Hematopoietic multipotent progenitor cell treated with erythropoietin and hydrocortisone succinate and interleukin-3 and kit ligand, for 8 days (in vitro differentiated cells): Measurements from ENCODE around the gene GPR3.
A peak's percentile ranks its signal among the peaks of the same experiment; 100 is the strongest.
"Not testable (repeated sequence)": the region's sequence is repeated elsewhere in the genome, so short reads cannot be mapped to it uniquely, and the experiment has no call there.

Source experiments
- DNase-seq: peaks from one replicate; pipeline ENCODE4 v3.0.0-alpha.2; 2015

Gene GPR3

DNA sequence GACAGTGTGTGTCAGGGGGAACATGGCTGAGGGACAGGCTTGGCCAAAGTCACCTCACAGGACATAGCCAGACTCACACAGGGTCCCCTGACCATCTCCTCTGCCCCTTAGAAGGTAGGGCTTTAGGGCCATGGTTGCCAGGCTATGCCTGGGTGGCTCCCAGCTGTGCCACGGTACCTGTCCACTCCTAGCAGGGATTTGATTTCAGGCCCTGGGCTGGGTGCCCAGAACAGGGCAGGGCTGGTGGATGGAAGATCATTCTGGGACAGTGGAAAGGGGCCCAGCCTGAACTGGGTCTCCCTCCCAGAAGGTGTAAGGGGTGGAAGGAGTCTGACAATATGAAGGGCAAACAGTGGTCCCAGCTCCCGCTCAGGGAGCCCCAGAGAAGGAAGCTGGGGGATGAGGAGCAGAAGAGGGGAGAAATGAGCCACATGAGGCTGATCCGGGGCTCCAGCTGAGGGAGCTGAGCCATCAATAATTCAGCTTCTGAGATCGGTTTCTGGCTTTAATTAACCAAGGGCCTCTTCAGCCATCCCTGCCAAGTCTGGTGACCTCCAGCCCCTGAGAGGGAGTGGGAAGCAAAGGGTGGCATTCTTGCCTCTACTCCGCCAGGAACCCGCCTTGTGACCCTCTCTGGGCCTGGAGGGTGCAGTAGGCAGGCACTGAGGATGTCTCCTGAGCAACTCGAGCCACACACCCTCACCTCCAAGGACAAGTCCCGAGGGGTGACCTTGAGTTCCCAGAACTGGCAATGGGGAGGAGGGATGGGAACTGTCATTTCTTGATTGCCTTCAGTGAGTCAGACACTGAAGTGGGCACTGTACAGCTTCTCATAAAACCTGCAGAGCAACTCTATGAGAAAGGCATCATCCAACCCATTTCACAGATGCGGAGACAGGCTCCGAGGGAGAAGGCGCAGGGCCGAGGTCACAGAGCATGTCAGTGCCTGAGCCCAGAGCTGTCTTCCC lies 11.4 kb upstream of the GPR3 start:
- DNase-seq, result no peak

DNA sequence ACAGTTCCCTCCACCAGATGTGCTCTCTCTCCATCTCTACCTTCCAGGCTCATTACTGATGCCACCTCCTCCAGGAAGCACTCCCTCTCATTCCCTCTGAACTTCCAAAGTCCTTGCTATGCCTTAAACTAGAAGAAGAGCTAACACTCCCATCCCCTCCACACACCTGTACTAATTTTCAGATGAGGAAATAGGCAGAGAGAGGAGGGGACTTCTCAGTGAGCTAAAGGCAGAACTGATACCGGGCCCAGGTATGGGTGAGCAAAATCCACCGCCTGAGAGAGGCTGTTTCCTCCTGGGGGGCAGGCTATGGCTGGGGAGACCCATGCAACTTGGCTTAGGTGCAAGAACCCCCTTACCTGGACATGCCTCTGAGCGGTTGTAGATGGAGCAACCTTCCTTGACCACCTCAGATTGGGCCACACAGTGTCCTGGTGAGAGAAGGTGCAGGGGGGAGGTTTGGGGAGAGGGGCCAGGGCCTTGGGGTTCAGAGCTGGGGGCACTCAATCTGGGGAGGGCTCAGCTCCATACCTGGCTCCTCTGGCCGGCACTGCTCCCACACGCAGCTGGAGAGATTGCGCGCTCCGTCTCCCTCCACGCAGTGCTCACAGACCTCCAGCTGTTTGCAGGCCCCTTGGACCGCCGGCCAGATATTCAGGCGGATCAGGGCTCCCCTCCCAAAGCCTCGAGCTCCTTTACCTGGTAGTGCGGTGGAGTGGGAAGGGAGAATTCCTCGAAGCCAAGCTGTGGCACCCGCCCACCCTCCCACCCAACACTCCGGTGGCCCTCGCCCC lies 10.3 kb upstream of the GPR3 start:
- DNase-seq, result no peak

DNA sequence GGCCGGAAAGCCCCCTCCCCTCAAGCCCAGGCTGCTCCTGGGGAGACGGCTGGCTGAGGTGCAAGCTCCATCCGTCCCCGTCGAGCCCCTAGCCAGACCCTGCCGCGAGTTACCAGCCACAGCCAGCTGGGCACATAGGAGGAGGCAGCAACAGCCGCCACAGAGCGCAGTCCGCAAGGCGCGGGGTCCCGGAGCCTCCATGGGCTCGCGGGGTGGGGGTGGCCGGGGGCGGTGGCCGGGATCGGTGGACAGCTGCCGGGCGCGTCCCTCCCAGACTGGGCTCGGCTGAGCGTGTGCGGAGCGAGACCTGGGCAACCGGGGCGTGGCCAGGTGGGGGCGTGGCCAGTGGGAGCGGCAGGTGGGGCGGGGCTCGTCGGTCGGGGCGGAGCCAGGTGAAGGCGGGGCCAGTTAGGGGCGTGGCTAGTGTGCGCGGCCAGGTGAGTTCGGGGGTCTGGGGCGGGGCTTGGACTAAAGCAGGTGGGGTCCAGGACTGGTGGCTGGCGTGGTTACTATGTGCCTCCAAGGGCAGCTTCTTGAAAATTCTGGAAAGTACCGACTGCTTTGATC lies 9.3 kb upstream of the GPR3 start, which contains the start of gene CD164L2:
Gene CD164L2, minus strand, starts transcription at position 295 of the 567 bp plus-strand sequence. Its CDS starts 94 bp downstream, at position 201.
- DNase-seq, result no peak

DNA sequence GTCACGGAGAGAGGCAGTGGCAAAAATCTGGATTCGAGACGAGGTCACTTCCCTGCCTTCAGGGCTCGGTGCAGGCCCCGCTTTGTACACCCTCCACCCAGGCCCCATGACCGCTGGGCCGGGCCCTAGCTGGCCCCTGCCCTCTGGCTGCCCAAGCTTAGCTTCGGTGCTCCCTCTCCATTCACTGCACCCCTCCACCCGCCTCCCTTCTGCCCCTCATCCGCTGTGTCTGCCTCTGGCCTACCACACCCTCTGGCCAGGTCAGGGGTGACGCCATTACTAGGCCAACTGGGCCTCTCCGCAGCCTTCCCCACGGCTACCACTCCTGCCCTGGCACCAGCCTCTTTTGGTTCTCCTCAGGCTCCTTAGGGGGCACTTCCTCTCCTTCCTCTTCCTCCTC lies 8.8 kb upstream of the GPR3 start:
- DNase-seq, result no peak

DNA sequence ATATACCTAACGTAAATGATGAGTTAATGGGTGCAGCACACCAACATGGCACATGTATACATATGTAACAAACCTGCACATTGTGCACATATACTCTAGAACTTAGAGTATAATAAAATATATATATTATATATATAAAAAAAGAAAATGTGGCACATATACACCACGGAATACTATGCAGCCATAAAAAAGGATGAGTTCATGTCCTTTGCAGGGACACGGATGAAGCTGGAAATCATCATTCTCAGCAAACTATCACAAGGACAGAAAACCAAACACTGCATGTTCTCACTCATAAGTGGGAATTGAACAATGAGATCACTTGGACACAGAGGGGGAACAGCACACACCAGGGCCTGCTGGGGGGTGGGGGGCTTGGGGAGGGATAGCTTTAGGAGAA lies 7.6 kb upstream of the GPR3 start:
- DNase-seq, result not testable (repeated sequence)

DNA sequence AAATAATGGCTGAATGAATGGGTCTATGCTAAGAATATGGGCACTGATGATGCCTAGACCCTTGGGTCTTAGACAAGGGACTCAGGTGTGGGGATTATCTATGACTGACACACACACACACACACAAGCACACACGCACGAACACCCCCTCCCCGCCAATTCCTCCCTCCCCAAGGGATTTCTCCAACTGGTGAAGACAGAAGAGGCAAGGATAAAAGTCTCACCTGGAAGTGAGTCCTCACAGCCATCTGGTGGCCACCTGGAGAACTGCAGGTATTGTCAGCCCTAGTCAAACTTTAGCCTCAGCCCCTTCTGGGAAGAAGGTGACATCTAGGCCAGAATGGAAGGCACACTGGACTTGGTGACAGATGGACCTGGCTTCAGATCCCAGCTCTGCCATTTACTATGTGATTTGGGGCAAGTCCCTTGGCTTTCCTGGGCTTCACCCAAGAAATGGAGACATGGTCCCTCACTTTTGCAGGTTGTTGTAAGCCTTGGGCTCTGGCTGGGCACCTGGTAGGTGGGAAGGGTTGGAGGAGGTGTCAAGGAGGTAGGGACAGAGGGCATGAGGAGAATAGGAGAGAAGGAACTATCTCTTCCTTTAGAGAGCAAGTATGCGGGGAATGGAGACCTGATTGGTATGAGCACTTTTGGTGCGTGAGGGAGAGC lies 4.0 kb upstream of the GPR3 start:
- DNase-seq, result peak; percentile 68

DNA sequence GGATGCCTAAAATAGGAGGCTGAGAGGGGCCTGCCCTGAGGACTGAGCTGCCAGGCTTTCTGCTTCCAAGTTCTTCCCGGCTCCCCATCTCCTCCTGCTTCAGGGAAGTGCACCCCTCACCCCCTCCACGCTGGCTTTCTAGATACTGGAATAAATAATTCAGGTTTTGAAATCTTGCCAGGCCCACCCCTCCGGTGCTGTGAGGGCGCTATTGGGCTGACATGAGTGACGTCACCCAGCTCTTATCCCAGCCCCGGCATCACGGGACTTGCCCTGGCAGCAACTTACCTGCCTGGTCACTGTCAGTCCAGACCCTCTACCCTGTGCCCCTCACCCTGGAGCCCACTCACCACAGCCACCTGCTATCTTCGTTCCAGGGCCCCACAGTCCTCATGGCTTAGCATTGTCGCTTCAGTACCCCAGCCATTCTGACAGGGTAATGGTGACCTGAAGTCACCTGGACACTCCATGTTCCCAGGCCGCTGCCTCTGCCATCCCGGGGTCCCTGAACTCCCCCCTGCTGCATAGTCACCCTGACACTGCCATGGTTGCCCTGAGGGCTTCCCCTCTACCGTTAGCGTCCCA lies 819 bp upstream of the GPR3 start:
- peak; percentile 71 for DNase-seq

DNA sequence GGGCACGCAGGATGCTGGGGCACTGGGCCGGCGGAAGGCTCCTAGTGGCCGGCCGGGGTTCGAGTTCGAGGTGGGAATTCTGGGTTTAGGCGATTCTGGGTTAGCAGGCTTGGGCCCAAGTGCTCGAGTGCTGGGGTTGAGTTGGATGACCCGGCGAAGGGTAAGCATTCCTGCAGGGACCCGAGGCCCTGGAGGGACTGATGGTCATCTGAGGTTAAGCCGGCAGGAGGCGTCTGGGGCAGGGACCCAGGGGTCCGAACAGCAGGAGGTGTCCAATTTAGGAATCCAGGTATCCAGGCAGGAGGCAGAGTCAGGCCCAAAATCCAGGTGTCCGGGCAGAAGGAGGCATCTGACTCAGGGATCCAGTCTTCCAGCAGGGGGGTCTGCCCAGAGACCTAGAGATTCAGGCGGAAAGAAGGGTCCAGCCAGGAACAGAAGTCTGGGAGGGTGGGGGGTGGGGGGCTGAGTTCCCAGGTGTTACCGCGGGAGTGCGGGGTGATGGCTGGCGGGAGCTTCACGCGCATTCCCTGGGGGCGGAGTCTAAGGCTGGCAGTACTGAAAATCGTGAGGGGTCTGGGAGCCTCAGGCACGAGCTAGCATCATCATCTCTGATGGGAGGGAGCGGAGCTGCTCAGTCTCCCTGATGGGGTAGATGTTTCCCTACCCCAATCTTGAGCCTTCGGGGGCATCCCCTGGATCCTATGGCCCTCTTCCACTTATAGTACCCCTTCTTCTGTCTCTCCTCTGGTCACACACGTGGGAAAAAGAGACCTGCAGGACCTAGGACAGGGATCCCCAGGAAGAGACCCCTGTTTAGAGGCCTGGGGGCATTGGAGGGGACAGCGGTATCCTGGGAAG lies 585 bp downstream of the GPR3 start:
- DNase-seq, result no peak

DNA sequence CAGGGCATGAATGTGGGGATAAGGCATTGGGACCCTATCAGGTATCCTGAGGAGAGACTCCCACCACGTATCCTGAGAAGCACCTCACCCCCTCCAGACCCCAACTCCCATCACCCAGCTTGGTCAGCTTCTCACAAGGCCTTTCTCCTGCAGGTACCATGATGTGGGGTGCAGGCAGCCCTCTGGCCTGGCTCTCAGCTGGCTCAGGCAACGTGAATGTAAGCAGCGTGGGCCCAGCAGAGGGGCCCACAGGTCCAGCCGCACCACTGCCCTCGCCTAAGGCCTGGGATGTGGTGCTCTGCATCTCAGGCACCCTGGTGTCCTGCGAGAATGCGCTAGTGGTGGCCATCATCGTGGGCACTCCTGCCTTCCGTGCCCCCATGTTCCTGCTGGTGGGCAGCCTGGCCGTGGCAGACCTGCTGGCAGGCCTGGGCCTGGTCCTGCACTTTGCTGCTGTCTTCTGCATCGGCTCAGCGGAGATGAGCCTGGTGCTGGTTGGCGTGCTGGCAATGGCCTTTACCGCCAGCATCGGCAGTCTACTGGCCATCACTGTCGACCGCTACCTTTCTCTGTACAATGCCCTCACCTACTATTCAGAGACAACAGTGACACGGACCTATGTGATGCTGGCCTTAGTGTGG lies 1.3 kb downstream of the GPR3 start:
- DNase-seq, result no peak

DNA sequence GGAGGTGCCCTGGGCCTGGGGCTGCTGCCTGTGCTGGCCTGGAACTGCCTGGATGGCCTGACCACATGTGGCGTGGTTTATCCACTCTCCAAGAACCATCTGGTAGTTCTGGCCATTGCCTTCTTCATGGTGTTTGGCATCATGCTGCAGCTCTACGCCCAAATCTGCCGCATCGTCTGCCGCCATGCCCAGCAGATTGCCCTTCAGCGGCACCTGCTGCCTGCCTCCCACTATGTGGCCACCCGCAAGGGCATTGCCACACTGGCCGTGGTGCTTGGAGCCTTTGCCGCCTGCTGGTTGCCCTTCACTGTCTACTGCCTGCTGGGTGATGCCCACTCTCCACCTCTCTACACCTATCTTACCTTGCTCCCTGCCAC lies 1.8 kb downstream of the GPR3 start:
- no peak for DNase-seq

DNA sequence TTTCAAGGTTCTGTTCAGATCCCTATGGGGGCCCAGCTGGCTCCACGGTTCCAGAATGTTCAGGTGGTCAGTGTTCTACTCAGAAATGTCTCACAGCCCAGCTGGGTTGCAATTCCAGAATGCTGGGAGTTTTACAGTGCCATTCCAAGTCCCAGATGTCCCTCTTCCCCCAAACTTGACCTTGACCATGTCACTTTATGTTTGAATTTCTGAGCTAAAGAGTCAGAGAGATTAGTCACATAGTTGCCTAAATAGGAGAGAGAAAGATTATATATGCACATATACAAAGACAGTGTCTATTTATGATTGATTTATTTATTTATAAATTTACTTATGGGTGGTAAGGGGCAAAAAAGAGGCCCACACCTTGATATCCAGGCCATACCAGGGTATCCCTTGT lies 2.5 kb downstream of the GPR3 start:
- no peak for DNase-seq

DNA sequence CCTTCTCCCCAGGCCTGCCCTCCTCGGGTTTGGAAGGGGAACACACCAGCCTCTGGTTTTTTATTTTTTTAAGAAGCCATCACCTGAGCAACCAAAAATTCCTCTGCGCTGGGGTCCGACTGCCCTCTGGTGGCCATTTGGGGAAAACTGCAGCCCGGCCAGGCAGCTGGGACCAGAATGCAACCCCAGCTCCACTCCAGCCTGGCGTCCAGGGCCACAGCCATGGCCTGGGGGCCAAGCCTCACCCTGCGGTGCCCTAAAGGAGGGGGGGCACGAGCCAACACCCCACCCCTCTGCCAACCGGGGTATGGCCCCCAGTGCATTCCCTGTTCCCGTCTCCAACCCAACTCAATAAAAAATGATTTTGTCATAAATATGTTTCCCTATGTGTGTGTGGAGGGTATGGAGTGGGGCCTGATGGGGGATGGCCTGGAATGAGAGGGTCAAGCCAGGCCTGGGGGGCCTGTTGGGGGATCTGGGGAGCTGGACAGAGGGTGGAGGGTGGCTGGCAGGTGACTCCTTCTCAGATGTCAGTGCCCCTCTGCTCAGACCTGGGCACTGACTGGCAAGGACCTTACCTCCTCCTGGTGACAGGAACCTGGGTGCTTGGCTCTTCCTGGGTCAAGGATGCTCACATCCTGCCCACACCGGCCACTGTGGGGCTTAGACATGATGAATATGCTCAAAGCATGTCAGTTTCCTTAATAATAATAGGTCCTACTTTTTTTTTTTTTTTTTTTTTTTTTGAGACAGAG lies 3.2 kb downstream of the GPR3 start:
- DNase-seq, result peak; percentile 76

DNA sequence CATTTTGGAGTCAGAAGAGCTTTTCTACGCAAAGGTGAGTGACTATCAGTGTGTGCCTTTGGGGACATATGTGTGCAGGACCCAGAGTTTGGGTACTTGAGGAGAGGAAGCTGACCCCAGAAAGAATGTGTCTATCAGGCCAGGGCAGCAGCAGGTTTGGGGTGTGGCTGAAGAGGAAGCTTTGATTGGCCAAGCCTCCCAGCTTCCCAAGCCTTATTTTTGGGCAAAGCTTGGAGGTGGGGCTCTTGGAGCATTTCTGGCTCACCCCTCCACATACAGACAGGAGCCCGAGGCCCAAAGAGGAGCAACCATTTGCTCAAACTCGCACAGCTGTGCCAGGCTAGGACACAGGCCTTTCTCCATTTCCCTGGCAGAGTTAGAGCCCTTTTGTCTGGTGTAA lies 4.7 kb downstream of the GPR3 start:
- DNase-seq, result no peak

DNA sequence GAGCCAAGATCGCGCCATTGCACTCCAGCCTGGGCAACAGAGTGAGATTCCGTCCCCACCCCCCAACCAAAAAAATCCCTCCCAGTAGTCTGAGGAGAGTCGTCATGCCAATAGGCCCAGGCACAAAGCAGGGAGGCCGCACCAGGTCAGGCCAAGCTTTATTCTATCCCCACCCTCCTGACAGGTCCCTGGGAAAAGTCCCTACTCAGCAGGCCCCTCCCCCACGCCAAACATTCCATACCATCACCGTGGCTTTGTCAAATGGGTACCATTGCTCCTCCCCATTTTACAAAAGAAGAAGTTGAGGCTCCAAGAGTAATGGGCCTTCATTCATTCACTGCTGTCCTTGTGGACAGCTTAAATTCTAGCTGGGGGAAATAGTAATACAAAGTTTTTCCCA lies 5.3 kb downstream of the GPR3 start:
- DNase-seq, result no peak

DNA sequence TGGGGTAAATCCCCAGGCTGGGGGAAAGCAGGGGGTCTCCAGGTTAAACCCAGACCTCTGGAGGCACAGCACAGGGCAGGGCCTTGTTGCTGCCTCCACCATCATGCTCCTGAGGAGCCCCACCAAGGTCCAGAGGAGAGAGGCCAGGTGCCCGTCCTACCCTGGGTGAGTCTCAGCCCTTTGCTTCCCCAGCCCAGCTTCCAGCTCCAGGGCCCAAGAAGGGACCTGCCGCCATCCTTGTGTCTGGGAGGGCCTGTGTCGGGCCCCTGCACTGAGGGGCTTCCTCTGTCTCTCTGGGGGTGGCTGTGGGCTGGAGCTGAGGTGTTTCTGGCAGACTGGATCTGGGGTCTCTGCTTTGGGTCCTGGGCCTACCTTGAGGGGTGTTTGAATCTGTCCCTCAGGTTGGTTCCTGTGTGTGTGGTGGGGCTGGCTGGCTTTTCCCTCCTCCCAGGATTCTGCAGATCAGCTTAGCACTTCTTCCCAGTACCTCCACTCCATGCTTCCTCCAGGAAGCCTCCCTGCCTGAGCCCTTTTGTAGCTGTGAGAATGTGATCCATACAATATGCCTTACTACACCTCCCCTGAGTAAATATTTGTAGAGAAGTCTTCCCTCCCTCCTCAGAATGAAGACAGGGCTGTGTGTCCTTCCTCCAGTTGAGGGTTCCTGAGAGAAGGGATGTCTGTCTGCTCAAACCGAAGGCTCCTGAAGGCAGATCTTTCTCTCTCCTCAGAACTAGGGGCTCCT lies 6.2 kb downstream of the GPR3 start:
- DNase-seq, result no peak

DNA sequence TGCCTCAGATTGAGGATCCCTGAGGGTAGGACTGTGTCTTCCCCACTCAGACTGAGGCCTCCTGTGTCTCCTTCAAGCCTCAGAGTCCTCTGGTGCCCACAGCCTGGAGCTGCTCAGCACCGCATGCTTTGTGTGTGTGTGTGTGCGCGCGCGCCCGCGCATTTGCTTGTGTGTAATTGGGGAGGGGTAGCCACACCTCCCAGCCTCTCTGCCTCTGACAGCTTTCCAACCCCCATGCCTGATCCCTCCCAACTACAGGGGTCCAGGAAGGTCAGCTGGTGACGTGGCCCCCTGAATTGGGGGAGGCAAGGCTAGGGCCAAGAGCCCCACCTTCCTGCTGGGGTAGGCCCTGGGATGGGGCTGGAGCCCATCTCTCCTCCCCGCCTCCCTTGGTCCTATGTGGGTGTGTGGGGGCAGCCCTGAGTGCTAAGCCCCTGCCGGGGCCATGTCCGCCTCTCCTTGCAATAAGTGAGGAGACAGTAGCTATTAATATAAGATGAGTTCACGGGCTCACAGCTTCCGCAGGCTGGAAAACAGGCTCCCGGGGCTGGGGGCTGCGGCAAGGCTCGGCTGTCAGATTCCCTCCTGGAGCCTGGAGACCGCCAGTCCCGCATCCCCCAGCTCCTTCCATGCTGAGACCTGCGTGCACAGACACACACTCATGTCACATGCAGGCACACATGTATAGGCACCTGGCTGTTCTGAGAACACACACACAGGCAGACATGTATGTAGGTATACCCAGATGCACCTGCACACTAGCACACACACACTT lies 7.0 kb downstream of the GPR3 start:
- DNase-seq, result no peak

DNA sequence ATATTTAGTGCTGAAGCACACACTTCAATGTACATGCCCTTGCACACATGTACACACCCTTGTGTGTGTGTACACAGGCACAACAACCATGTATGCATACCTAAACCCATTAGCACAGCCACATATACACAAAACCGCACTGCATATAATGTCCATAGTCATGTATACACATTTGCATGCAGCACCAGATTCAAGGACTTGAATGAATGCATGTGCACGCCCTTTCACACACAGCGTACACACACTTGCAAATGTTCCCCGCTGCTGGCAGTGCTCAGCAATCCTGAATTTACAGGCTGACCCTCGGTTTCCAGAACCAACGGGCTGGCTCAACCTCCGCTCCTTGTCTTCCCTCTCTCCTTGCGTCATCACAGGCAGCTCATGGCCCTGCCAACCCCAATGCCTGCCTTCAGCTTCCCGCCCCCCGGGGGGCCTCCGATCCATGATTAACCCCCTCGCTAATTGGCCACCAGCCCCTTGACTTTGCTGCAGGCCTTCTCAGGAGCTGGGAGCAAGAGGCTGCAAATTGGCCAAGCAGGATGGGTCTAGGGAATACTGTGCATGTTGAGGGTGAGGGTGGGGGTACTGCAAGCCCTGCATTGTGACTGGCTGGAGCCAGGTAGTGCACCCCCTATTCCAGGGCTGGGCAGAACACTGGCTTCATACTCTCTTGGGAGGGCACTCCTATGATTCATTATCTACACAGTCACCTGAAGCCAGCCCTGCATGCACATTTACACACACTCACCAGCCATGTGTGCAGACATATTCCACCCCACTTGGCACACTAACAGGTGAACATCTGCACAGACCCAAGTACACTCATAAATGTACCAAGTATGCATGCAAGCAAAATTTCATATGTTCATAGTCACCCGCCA lies 7.9 kb downstream of the GPR3 start:
- no peak for DNase-seq

DNA sequence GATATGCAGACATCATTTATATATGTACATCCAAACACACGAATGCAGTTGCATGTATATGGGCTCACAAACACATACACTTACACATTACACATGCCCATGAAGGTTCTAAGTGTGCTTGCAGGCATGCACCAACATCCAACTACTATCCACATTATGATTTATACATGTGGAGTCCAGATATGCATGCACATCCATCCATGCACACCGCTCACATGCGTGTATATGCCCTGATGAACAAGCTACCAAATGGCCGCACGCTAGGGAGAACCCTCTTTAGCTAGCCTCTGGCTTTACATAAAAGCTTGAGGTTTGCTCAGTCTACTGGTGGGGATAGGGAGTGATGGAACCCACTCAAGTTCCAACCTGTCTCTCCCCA lies 8.5 kb downstream of the GPR3 start:
- no peak for DNase-seq
